Panc1 (cell line): Measurements from ENCODE around the gene CTDSP2.

Experiments used
- TF ChIP-seq, protein P1 (sequence below): fragments of 450-650 bp; IDR thresholded peaks from 2 replicates; pipeline ENCODE4 v1.5.1; 2017; ENCODE audit warnings: mild to moderate bottlenecking
- TF ChIP-seq, protein P2 (sequence below), 2 experiments: IDR thresholded peaks; 2 replicates each; pipeline ENCODE4 v1.6.1; 2011 to 2012; ENCODE audit warnings: low read depth in 2 of 2, control low read depth in 1 of 2, low read length in 1 of 2, mild to moderate bottlenecking in 1 of 2, moderate library complexity in 1 of 2; ENCODE audit not compliant: insufficient read depth in 1 of 2

DNA sequence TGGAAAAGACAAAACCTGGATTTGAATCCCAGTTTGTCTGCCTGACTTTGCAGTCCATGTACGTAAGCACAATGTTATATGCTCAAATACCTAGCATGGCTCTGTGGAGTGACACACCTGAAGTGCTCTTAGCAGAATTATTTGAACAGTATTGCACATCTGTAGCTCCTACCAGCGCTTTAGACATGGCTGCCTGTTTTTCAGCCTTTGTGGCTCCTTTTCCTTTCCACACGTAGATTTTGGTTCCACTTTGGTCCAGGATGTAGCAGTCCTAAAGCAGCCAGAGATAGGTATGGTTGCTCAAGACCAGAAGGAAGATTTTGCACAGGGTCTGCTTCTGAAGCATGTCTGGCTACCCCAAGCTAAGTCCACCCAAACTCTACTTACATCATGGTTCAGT lies 37.1 kb downstream of the CTDSP2 start:
- TF ChIP-seq, protein P1, sequence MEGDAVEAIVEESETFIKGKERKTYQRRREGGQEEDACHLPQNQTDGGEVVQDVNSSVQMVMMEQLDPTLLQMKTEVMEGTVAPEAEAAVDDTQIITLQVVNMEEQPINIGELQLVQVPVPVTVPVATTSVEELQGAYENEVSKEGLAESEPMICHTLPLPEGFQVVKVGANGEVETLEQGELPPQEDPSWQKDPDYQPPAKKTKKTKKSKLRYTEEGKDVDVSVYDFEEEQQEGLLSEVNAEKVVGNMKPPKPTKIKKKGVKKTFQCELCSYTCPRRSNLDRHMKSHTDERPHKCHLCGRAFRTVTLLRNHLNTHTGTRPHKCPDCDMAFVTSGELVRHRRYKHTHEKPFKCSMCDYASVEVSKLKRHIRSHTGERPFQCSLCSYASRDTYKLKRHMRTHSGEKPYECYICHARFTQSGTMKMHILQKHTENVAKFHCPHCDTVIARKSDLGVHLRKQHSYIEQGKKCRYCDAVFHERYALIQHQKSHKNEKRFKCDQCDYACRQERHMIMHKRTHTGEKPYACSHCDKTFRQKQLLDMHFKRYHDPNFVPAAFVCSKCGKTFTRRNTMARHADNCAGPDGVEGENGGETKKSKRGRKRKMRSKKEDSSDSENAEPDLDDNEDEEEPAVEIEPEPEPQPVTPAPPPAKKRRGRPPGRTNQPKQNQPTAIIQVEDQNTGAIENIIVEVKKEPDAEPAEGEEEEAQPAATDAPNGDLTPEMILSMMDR, result no peak
- TF ChIP-seq, protein P2, sequence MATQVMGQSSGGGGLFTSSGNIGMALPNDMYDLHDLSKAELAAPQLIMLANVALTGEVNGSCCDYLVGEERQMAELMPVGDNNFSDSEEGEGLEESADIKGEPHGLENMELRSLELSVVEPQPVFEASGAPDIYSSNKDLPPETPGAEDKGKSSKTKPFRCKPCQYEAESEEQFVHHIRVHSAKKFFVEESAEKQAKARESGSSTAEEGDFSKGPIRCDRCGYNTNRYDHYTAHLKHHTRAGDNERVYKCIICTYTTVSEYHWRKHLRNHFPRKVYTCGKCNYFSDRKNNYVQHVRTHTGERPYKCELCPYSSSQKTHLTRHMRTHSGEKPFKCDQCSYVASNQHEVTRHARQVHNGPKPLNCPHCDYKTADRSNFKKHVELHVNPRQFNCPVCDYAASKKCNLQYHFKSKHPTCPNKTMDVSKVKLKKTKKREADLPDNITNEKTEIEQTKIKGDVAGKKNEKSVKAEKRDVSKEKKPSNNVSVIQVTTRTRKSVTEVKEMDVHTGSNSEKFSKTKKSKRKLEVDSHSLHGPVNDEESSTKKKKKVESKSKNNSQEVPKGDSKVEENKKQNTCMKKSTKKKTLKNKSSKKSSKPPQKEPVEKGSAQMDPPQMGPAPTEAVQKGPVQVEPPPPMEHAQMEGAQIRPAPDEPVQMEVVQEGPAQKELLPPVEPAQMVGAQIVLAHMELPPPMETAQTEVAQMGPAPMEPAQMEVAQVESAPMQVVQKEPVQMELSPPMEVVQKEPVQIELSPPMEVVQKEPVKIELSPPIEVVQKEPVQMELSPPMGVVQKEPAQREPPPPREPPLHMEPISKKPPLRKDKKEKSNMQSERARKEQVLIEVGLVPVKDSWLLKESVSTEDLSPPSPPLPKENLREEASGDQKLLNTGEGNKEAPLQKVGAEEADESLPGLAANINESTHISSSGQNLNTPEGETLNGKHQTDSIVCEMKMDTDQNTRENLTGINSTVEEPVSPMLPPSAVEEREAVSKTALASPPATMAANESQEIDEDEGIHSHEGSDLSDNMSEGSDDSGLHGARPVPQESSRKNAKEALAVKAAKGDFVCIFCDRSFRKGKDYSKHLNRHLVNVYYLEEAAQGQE (IDR thresholded peaks at IDR 0.05; ENCODE audit: insufficient read depth in 1 of 2, low read depth in 2 of 2, low read length in 1 of 2), result no peak
